ES-I3 (cell line): Measurements from ENCODE around the gene ME3.

ENCODE experiments used
- H3K36me3 ChIP-seq: 2 replicates; pipeline ENCODE4 v1.6.1; 2013; ENCODE audit warnings: mild to moderate bottlenecking, low read length, control low read depth, moderate library complexity; ENCODE audit not compliant: insufficient read depth
- H3K4me1 ChIP-seq: 2 replicates; pipeline ENCODE4 v1.6.1; 2013; ENCODE audit warnings: mild to moderate bottlenecking, control low read depth, low read length; ENCODE audit not compliant: insufficient read depth
- H3K9ac ChIP-seq: 2 replicates; pipeline ENCODE4 v1.6.1; 2013; ENCODE audit warnings: low read depth, mild to moderate bottlenecking, low read length, moderate library complexity
- H3K9me3 ChIP-seq: 2 replicates; pipeline ENCODE4 v1.6.1; 2013; ENCODE audit warnings: mild to moderate bottlenecking, low read length, moderate library complexity; ENCODE audit not compliant: control insufficient read depth, insufficient read depth

Gene ME3

DNA sequence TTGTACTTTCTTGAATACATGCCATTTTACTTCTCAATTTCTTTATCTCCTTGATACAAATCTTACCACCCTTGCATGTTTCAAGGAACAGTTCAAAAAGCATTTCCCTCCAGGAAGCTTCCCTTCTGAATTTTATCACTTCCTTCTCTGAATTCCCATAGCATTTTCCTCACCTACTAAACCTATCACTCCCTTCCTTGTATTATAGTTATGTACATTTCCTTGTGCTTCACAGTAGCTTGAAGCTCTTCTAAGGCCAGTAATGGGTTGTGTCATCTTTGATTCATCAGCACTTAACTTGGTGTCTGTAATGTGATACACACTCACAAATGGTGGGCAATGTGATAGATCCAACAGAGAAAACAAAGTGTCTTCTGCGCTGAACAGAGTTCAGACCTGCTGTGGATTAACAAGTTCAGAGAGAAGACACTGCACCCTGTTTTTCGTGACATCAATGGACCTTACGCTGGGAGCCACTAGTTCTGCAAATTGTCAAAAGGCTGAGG, 170.2 kb downstream of the ME3 start:
- H3K4me1 ChIP-seq, result peaks cover 12% of the 10 kb centered on the region; the same call in 1 of the 2 replicates
- H3K9ac ChIP-seq, result no peak overlapping the region
- H3K9me3 ChIP-seq, result no peaks in the 10 kb centered on the region
- H3K36me3 ChIP-seq, result no peaks in the 10 kb centered on the region

DNA sequence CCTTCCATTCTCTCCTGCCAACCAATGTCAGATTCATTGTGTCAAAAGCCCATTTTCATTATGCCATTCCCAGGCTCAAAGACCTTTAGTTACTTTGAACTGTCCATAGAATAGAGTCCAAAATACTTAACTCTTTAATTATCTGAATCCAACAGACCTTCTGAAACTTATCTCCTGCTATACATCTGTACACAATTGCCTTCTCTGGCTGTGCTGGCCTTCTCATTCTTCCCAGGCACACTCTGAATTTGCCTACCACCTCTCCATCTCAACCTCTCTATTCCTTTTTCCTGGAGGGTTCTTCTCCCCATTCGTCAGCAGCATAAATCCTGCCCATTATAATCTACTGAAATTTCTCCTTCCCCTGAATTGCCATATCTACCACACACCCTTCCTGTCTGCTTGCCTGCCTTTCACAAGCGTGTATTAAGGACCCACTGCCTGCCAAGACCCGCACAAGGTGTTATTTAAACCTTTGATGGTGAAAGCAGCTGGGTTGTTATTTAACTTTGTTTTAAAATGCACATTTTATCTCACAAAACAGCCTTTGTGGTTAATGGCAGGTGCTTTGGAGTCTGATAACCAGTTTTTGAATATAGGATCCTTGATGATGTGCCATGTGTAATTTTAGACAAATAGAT, 171.8 kb downstream of the ME3 start:
- H3K9ac ChIP-seq, result no peak overlapping the region
- peaks cover 13% of the 10 kb centered on the region; the same call in 1 of the 2 replicates for H3K4me1 ChIP-seq
- no peaks in the 10 kb centered on the region for H3K9me3 ChIP-seq
- no peaks in the 10 kb centered on the region for H3K36me3 ChIP-seq

DNA sequence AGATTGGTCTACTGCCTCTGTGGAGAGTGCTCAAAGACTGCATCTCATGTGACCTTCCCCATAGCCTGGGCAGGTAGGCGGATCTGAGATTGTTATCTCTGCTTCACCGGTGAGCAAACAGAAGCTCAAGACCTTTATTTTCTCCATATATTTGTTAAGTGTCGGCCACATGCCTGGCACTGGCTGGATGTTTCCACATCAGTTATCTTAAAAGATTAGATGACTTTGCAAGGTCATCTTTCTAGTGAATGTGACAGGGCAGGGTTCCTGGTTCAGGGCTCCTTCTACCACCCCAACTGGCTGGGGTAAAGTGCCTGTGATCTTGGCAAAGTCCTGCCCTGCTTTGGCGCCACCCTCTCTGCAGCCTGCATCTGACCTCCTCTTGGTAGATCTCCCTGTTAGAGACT, 172.7 kb downstream of the ME3 start:
- no peak overlapping the region for H3K9ac ChIP-seq
- no peaks in the 10 kb centered on the region for H3K36me3 ChIP-seq
- H3K9me3 ChIP-seq, result no peaks in the 10 kb centered on the region
- peaks cover 19% of the 10 kb centered on the region; the same call in 1 of the 2 replicates for H3K4me1 ChIP-seq

DNA sequence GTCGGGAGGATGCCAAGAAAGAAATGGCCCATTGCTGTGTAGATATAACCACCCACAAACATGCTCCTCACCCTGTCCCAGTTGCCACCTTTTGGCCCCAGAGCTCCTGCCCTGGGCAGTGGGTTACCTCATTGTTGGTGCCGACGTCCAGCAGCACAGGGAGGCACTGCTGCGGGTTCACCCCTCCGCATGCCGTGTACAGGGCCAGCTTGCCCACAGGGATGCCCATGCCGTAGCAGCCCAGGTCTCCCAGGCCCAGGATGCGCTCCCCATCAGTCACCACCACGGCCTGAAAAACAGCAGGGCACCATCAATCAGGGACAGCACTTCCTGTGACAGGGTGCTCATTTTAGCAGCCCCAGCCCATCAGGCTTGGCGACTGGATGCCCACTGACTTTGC, 174.6 kb downstream of the ME3 start:
- Histone ChIP-seq H3K9ac (no peak overlapping the region), H3K4me1 (peaks cover 12% of the 10 kb centered on the region; the same call in 1 of the 2 replicates), H3K36me3 (no peaks in the 10 kb centered on the region), H3K9me3 (no peaks in the 10 kb centered on the region)

DNA sequence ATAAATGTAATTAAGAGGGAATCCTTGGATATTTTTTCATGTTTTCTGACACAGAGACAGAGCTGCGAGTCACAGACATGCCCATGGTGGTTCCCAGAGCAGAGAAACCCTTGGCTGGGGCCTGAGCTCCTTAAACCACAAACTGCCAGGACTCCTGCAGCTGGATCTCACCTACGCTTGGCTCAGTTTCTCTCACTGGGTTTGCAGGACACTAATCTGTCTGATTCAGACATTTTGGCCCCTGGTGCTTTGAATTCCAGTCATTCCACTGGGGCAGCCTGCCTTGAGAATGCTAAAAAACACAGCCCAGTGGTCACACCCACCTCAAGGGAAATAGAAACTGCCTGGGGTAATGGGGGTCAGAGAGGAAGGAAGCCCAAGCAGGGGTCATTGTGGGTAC, 175.1 kb downstream of the ME3 start:
- no peaks in the 10 kb centered on the region for H3K36me3 ChIP-seq
- no peak overlapping the region for H3K9ac ChIP-seq
- H3K4me1 ChIP-seq, result peaks cover 12% of the 10 kb centered on the region; the same call in 1 of the 2 replicates
- H3K9me3 ChIP-seq, result no peaks in the 10 kb centered on the region

DNA sequence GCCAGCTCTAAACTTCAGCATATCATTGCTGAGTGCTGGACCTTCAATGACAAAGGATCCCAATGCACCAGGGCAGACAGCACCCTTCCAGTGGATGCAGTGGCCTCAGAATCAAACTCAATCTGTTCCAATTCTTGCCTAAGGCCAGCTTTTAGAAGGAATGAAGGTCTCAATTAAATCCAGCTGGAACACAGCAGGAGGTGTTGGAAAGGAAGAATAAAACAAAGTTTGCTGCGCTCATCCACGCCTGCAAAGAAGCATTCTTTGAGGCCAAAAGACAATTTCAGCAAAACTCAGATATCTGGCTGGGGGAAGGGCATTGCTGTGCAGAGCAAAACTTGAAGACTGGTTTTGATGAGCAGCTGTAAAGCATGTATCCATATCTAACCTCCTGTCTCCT, 177.1 kb downstream of the ME3 start:
- no peak overlapping the region for H3K9ac ChIP-seq
- peaks cover 12% of the 10 kb centered on the region; the same call in 1 of the 2 replicates for H3K4me1 ChIP-seq
- no peaks in the 10 kb centered on the region for H3K9me3 ChIP-seq
- H3K36me3 ChIP-seq, result no peaks in the 10 kb centered on the region

DNA sequence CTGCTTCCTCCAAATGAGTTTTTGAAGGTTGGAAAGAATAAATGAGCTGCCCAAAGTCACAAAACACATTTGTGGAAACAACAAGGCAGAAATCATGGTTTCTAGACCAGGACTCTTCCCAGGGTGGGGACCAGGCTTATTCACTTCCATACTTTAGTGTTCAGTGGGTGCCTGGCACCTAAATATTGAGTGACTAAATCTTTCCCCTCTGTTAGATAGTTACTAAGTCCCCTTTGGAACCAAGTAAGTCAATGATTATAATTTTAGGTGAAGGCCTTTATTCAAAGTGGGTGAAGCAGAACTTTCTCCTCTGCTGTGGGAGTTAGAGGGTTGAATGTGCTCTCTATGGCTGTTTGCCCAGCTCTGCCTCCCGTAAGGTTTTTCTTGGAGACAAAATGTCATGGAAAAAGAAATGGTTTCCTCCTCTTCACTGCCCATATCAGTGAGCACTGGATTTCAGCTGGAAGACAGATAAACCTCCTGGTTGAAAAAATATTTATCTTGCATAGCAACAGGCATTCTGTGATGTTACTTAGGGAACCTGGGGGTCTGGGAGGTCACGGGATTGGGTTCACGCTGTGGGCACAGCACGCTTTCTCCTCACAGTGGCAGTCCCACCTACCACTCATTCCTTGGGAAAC, 179.9 kb downstream of the ME3 start:
- H3K9ac ChIP-seq, result no peak overlapping the region
- no peaks in the 10 kb centered on the region for H3K36me3 ChIP-seq
- H3K4me1 ChIP-seq, result peaks cover 10% of the 10 kb centered on the region; the same call in 1 of the 2 replicates
- H3K9me3 ChIP-seq, result no peaks in the 10 kb centered on the region

DNA sequence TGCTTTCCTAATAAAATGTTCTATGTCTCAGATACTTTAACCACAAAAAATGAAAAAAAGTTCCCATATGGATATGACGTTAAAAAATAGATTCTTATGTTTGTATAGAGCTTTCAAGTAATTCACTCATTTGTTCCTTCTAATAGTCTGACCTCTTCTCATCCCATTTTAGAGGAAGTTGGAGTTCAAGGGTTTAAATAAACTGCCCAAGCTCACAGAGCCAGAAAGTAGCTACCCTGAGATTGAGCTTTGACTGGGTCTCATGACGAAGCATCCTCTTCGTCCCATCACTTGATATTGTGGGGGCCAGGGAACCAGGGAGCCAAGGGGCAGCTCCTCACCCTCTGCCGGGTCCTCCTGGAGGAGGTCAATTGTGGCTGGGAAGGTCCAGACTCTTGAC, 181.4 kb downstream of the ME3 start:
- Histone ChIP-seq H3K9ac (no peak overlapping the region), H3K9me3 (no peaks in the 10 kb centered on the region), H3K4me1 (0 out of 2 replicates have a peak, but pooled peaks cover 6% of the 10 kb centered on the region), H3K36me3 (no peaks in the 10 kb centered on the region)

DNA sequence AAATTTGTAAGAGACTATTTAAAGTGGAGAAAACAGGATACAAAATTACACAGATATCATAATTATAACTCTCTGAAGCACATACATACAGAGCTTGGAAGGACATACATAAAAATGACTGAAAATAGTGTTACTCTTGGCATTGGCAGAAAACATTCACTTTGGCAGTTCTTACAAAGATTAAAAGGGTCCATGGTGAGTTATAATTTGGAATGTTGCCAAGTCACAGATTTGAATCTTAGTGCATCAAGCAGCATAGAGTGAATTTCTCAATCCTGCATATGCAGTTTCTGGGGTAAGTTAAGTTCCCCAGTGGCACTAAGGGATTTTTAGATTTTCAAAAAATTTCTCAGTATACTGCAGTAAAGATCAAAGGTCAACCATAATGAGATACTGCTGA, 181.8 kb downstream of the ME3 start:
- Histone ChIP-seq H3K9ac (no peak overlapping the region), H3K36me3 (no peaks in the 10 kb centered on the region), H3K4me1 (0 out of 2 replicates have a peak, but pooled peaks cover 5% of the 10 kb centered on the region), H3K9me3 (no peaks in the 10 kb centered on the region)

DNA sequence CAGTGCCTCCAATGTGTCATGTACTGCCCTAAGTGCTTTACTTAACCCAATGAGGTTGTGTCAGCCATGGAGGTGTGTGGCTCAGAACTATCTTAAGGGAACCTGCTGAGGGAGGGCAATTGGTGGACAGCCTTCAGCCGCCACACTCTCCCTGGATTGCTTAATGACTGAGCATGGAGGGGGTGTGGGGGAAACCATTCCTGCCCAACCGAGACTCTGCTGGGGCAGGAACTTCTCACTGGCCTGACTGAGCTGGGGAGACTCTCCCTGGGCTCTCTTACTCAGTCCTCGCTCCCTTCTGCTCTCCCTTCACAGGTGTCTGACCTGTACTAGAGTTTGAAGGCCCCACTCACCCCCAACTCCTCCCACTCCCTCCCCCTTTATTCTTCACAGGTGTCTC, 183.0 kb downstream of the ME3 start:
- H3K9me3 ChIP-seq, result no peaks in the 10 kb centered on the region

DNA sequence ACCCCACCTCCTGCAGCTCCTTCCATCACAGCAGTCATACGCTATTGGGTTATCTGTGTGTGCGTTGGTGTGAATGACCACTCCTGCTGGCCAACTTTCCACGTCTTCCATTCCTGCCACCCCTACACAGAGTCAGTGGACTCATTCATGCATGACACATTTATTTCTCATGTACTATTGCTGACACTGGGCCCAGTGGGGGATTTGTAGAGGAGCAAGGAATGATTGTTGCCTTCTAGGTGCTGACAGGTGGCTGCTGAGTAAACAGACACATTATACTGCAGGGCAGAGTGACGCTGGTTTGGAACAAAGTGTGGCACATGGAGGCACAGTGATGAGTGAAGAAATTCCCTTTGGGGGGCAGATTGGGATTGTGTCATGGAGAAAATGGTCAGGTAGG, 183.9 kb downstream of the ME3 start:
- Histone ChIP-seq H3K9me3 (no peaks in the 10 kb centered on the region), H3K9ac (no peak overlapping the region), H3K4me1 (peaks cover 11% of the 10 kb centered on the region; the same call in 1 of the 2 replicates), H3K36me3 (no peaks in the 10 kb centered on the region)

More for the DNA sequence above, 183.0 kb downstream of the ME3 start:
- H3K9ac ChIP-seq, result no peak overlapping the region
- no peaks in the 10 kb centered on the region for H3K36me3 ChIP-seq
- peaks cover 6% of the 10 kb centered on the region; the same call in 1 of the 2 replicates for H3K4me1 ChIP-seq

DNA sequence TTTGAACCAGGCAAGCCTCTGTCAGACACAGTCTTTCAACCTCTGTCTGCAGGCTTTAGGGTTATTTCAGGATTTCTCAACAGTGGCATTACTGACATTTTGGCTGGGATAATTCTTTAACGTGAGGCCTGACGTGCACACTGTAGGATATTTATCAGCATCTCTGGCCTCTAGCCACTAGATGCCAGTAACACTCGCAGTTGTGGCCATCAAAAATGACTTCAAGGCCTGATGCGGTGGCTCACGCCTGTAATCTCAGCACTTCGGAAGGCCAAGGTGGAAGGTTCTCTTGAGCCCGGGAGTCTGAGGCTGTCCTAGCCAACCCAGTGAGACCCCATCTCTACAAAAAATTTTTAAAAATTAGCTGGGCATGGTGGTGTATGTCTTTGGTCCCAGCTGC, 184.7 kb downstream of the ME3 start:
- H3K9ac ChIP-seq, result no peak overlapping the region

DNA sequence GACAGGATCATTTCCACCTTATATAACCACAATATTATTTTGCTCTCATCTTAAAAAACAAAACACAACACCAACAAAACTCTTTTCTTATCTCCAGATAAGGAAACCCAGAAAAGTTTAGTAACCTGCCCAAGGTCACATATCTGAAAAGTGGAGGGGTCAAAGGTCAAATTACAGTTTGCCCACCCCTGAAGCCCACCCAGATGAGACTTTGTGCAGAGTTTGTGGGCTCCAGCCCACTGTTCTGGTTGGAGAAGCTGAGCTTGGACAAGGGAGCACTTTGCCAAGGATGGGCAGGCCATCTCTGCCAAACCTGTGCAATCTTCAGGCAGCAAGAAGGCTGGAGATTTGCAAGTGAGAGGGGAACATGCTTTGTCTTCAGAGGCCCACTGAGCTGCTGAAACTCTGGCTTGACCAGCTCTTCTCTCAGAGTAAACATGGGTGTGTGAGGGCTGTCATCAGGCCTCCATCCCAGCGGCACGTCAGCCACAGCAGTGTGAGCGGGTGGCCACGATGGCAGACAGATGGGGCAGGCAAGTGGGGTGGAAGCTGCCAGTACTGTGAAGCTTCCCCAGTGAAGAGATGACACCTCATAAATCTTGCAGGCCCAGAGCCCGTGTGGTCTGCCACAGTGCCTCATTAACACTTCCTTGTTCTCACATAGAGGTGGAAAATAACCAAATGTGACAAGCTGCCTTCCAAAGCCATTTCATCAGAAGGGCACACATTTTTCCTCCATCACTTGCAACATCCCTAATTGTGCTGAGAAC, 186.0 kb downstream of the ME3 start:
- no peak overlapping the region for H3K9ac ChIP-seq
- H3K36me3 ChIP-seq, result no peaks in the 10 kb centered on the region
- H3K4me1 ChIP-seq, result peaks cover 15% of the 10 kb centered on the region; the same call in 1 of the 2 replicates
- no peaks in the 10 kb centered on the region for H3K9me3 ChIP-seq

More for the DNA sequence above, 184.7 kb downstream of the ME3 start:
- H3K9me3 ChIP-seq, result no peaks in the 10 kb centered on the region
- peaks cover 11% of the 10 kb centered on the region; the same call in 1 of the 2 replicates for H3K4me1 ChIP-seq
- no peaks in the 10 kb centered on the region for H3K36me3 ChIP-seq

DNA sequence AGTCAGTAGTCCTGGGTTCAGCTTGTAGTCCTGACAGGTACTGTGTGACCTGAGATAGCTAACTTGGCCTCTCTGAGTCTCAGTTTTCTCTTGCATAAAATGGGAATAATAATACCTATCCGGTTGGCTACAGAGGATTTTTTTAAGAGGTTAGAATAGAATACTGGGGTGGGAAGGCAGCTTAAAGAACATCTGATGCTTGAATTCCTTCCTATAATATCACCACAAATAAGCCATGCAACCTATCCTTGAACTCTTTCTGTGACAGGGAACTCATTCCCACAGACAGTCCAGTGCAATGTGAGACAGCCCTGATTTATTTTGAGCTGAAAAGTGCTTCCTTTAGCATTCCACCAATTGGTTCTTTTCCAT, 187.6 kb downstream of the ME3 start:
- Histone ChIP-seq H3K4me1 (peaks cover 17% of the 10 kb centered on the region; the same call in 1 of the 2 replicates), H3K36me3 (no peaks in the 10 kb centered on the region), H3K9ac (no peak overlapping the region), H3K9me3 (no peaks in the 10 kb centered on the region)
